ENCODE measurements around the gene RGS3.

Gene RGS3

DNA sequence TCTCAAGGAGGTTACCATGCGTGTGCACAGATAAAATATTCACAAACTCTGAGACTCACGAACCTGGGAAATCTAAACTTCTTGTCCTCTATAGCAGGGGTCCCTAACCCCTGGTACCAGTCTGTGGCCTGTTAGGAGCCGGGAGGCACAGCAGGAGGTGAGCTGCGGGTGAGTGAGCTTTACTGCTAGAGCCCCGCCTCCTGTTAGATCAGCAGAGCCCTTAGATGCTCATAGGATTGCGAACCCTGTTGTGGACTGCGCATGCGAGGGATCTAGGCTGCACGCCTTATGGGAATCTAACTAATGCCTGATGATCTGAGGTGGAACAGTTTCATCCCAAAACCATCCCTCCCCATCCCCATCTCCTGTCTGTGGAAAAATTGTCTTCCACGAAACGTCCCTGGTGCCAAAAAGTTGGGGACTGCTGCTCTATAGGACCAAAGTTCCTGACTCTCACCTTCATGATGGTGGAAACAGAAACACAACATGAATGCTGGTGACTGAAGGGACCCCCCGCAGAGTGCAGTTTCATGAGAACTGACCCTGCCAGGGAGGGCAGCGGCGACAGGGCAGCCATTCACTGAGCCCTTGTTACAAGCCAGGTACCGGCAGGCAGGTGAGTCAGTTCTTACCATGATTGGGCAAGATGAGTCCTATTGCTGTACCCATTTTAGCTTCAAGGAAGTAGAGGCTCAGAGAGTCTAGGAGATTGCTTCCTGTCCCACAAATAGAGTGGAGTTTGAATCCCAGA lies 181.9 kb downstream of the RGS3 start:
- DNase-seq = no peak

DNA sequence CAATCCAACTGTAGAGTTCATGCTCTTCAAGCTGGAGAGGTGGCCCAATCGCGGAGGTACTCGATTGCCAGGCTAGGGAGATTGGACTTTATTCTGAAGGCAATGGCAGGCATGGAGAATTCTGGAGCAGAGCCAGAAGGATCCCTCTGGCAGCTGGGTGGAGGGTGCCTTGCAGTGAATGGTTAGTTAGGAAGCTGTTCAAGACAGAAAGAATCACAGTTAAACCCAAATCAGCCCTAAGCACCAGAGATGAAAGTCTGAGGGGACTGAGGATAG lies 182.4 kb downstream of the RGS3 start:
- no peak for DNase-seq

DNA sequence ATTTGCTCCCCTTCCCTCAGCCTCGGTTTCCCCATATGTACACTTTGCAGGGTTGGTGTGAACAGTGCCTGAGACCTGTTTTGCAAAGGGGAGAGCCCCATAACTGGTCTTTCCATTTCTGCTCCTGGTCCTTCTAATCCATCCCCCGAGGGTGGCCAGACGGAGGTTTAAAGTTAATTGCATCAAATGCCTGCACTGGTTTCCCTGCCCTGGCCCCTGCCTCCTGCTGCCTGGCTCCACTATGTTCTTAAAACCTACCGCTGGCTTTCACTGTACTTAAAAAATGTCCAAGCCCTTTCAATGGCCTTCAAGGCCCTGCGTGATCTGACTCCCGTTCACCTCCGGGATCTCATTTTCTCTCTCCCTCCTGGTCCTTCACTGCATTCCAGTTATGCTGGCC lies 183.0 kb downstream of the RGS3 start:
- DNase-seq = no peak

Measured in CD4-positive, alpha-beta T cell treated with Interferon alpha-2 for 1 hour (primary cell).